GM12801 (cell line): Measurements from ENCODE around the gene LRPPRC.

ENCODE experiments used
- CTCF ChIP-seq: IDR thresholded peaks from one replicate; pipeline ENCODE4 v1.5.1; 2011; ENCODE audit warnings: control low read depth; ENCODE audit not compliant: insufficient read length; ENCODE audit errors: extremely low read depth

Gene LRPPRC

GRCh38 chr2:43944915-43945314 lies 50.9 kb downstream of the LRPPRC start:
- no peak for TF ChIP-seq CTCF

GRCh38 chr2:43943809-43944452 lies 51.9 kb downstream of the LRPPRC start:
- no peak for TF ChIP-seq CTCF

- TF ChIP-seq CTCF = no peak
Measured at GRCh38 chr2:43943323-43943722, 52.5 kb downstream of the LRPPRC start.

DNA sequence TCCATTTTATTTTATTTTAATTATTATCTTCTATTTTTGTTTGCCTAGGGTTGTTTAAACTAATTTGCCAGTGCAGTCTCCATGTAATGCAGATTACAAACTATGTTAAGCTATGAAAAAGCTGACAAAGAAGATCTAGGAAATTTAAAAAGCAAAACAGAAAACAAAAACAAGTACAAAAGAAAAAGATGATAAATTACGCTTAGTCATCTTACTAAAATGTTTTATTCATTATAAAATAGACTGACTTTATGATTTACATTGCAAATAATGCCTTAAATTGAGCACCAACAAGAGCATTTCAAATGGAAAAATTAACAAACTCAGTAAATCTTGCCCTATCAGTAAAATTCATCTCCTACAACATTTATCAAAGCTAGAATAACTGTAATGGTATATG lies 52.9 kb downstream of the LRPPRC start:
- no peak for TF ChIP-seq CTCF

GRCh38 chr2:43941966-43942365 lies 53.8 kb downstream of the LRPPRC start:
- no peak for TF ChIP-seq CTCF

GRCh38 chr2:43941359-43941758 lies 54.4 kb downstream of the LRPPRC start:
- no peak for TF ChIP-seq CTCF

DNA sequence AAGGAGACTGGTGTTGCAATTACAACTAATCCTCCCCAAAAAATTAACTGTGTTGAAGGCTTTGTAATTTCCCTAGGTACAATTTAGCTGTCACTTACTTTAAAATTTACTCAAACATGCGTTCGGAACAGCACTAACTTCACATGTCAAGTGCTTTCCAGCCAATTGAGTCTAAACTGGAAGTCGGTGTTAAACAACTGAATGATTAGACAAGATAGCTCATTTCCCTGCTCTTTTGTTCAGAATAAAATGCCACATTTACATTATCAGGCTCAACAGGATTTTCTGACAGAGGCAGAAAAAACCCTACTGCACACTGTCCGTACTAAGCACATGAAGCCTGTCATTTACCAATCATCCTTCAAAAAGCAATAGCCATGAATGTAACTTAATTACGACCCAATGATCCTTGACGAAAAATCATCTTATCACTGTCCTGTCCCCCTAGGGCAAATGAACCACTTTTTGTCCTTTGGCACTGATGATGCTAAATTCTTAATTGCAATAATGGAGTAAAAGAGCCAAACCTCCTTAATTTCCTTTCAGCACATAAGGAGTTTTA lies 56.0 kb downstream of the LRPPRC start:
- TF ChIP-seq CTCF = no peak
